Activated CD4-positive, alpha-beta T cell treated with anti-CD3 and anti-CD28 coated beads, Interleukin-2, amount 10 ng/mL, durations not matched to agents 24 days and 14 days (primary cell): Measurements from ENCODE around the gene PRR7. TPM values are rescaled to one million over a fixed set of nuclear protein-coding genes. Genes with fewer than 3 reads are reported as not detected.

Experiments used
- DNase-seq: peaks from one replicate; pipeline ENCODE4 v3.0.0; 2022
- H3K27ac Mint-ChIP-seq: one replicate; pipeline ENCODE4 v1.8.0; 2022; ENCODE audit warnings: mild to moderate bottlenecking, mixed read lengths
- H3K27me3 Mint-ChIP-seq: one replicate; pipeline ENCODE4 v1.8.0; 2022; ENCODE audit warnings: mixed read lengths
- H3K36me3 Mint-ChIP-seq: one replicate; pipeline ENCODE4 v1.8.0; 2022; ENCODE audit warnings: low read depth, mild to moderate bottlenecking, mixed read lengths
- H3K4me1 Mint-ChIP-seq: one replicate; pipeline ENCODE4 v1.8.0; 2021; ENCODE audit warnings: mixed read lengths
- H3K4me3 Mint-ChIP-seq: one replicate; pipeline ENCODE4 v1.8.0; 2022; ENCODE audit warnings: mild to moderate bottlenecking, moderate library complexity, mixed read lengths
- H3K9me3 Mint-ChIP-seq: one replicate; pipeline ENCODE4 v1.8.0; 2021; ENCODE audit warnings: mixed read lengths
- intact Hi-C: fragments of 100-400 bp; cut with micrococcal nuclease; formaldehyde crosslinking; loops from one replicate; pipeline ENCODE4 v1.15.1; 2023
- total RNA-seq: library from RNA; stranded (reverse); gene quantifications from 2 replicates; pipeline ENCODE4 v1.2.3, GENCODE V29; 2022

Gene PRR7
- total RNA-seq, 1 donor from 2014 or later: 13.6 TPM

DNA sequence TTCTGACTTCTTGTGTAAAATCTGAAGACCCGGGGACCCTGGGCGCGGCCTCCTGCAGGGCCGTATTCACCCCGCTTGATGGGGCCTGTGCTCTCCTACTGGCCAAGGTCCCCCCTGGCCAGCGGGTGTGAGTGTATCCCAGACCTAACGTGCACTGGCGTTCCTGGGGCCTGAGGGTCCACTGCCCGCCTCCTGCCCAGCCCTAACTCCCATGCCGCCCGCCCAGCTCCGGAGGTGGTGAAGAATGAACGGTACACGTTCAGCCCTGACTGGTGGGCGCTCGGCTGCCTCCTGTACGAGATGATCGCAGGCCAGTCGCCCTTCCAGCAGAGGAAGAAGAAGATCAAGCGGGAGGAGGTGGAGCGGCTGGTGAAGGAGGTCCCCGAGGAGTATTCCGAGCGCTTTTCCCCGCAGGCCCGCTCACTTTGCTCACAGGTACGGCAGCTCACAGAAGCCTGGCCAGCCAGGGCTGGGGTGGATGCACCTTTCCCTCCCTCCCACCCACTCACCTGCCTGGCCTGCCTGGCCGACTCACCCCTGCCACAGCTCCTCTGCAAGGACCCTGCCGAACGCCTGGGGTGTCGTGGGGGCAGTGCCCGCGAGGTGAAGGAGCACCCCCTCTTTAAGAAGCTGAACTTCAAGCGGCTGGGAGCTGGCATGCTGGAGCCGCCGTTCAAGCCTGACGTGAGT is 10.6 kb upstream of the PRR7 start:
- H3K27me3 Mint-ChIP-seq: no peaks in the 10 kb centered on the region
- H3K27ac Mint-ChIP-seq: no peak overlapping the region
- no peak for DNase-seq
- intact Hi-C loops: no loop called here
- H3K9me3 Mint-ChIP-seq: no peaks in the 10 kb centered on the region
- peaks cover 74% of the 10 kb centered on the region for H3K36me3 Mint-ChIP-seq
- H3K4me3 Mint-ChIP-seq: no peak overlapping the region
- peaks cover 43% of the 10 kb centered on the region for H3K4me1 Mint-ChIP-seq

DNA sequence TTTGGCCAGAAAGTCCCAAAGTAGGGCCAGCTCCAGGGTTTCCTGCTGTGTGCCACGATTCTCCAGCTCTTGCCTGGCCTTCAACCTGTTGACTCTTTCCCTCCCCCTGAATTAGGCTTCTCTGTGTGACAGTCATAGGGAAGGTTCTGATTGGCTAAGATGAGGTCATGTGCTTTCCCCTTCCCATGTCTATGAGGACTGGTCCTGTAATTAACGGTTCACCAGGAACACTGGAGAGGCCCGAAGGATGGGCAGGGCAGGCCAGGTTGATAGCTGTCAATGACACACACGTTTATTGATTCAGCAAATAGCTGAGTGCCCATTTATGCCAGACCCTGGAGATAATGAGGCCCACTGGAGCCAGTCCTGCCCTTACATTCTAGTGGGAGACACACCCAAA is 9.0 kb upstream of the PRR7 start:
- Mint-ChIP-seq H3K4me3 (no peak overlapping the region), H3K27me3 (no peaks in the 10 kb centered on the region), H3K36me3 (peaks cover 74% of the 10 kb centered on the region), H3K4me1 (peaks cover 35% of the 10 kb centered on the region), H3K9me3 (no peaks in the 10 kb centered on the region), H3K27ac (no peak overlapping the region)
- intact Hi-C loops: no loop called here
- no peak for DNase-seq

DNA sequence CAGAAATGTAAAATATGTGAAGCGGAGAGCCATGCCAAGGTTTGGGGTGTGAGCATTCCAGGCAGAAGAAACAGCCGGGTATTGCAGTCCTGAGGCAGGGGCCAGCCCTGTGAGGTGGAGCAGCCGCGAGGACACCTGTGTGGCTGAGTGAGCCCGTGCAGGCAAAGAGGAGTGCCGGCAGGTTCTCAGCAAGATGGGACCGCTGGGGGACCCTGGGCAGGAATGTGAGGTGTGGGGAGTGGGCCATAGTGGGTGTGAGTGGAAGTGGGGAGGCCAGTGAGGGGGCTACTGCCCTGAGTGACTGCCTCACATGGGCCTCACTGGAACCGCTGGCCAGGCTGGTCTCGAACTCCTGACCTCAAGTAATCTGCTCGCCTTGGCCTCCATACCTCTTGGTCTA is 8.1 kb upstream of the PRR7 start:
- H3K4me3 Mint-ChIP-seq: no peak overlapping the region
- no peak overlapping the region for H3K27ac Mint-ChIP-seq
- no peaks in the 10 kb centered on the region for H3K27me3 Mint-ChIP-seq
- H3K9me3 Mint-ChIP-seq: no peaks in the 10 kb centered on the region
- H3K4me1 Mint-ChIP-seq: peaks cover 33% of the 10 kb centered on the region
- intact Hi-C loops: no loop called here
- peaks cover 71% of the 10 kb centered on the region for H3K36me3 Mint-ChIP-seq
- no peak for DNase-seq

DNA sequence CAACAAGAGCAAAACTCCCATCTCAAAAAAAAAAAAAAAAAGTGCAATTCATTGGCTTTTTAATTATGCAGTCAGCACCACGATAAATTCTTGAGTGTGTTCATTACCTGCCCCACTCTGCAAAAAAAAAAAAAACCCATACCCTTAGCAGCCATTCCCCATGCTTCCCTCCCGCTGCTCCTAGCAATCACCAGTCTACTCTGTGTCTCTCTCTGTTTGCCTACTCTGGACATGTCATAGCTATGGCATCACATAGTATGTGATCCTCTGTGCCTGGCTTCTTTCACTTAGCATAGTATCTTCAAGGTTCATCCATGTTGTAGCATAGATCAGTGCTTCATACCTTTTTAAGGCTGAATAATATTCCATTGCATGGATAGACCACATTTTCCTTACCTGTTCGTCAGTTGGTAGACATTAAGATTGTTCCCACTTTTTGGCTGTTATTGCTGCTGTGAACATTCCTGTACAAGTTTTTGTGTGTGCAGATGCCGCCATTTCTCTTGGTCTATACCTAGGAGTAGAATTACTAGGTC is 7.0 kb upstream of the PRR7 start:
- no peak overlapping the region for H3K27ac Mint-ChIP-seq
- H3K4me1 Mint-ChIP-seq: peaks cover 32% of the 10 kb centered on the region
- H3K27me3 Mint-ChIP-seq: no peaks in the 10 kb centered on the region
- H3K9me3 Mint-ChIP-seq: no peaks in the 10 kb centered on the region
- H3K4me3 Mint-ChIP-seq: no peak overlapping the region
- H3K36me3 Mint-ChIP-seq: peaks cover 62% of the 10 kb centered on the region
- DNase-seq: no peak
- intact Hi-C loops: no loop called here

DNA sequence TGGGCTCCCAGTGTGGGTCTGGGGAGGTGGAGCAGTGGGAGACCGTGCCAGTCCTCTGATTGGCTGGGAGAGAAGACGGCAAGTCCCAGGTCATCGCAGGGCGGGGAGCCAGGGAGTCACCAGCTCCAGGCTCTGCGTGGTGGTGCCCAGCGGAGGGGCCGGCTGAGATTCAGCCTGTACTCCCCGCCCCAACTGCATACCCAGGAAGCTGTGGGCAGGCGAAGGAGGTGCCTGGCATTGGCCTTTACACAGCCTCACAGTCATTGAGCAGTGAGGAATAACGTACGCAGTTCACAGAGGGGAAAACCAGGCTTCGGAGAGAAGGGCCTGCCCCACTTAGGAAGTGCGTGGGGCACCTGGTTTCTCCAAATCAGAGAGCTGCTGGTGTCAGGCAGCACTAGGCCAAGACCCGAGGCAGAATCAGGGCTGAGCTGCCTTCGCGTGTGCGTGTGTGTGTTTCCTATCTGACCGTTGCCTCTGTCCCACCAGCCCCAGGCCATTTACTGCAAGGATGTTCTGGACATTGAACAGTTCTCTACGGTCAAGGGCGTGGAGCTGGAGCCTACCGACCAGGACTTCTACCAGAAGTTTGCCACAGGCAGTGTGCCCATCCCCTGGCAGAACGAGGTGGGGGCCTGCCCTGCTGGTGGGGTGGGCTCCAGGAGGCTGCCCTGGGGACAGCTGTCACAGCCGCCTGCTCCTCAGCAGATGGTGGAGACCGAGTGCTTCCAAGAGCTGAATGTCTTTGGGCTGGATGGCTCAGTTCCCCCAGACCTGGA is 6.2 kb upstream of the PRR7 start:
- H3K4me3 Mint-ChIP-seq: no peak overlapping the region
- H3K36me3 Mint-ChIP-seq: peaks cover 58% of the 10 kb centered on the region
- H3K4me1 Mint-ChIP-seq: peaks cover 39% of the 10 kb centered on the region
- peak overlapping the region; percentile 34 for H3K27ac Mint-ChIP-seq
- intact Hi-C loops: no loop called here
- DNase-seq: no peak
- no peaks in the 10 kb centered on the region for H3K27me3 Mint-ChIP-seq
- no peaks in the 10 kb centered on the region for H3K9me3 Mint-ChIP-seq

DNA sequence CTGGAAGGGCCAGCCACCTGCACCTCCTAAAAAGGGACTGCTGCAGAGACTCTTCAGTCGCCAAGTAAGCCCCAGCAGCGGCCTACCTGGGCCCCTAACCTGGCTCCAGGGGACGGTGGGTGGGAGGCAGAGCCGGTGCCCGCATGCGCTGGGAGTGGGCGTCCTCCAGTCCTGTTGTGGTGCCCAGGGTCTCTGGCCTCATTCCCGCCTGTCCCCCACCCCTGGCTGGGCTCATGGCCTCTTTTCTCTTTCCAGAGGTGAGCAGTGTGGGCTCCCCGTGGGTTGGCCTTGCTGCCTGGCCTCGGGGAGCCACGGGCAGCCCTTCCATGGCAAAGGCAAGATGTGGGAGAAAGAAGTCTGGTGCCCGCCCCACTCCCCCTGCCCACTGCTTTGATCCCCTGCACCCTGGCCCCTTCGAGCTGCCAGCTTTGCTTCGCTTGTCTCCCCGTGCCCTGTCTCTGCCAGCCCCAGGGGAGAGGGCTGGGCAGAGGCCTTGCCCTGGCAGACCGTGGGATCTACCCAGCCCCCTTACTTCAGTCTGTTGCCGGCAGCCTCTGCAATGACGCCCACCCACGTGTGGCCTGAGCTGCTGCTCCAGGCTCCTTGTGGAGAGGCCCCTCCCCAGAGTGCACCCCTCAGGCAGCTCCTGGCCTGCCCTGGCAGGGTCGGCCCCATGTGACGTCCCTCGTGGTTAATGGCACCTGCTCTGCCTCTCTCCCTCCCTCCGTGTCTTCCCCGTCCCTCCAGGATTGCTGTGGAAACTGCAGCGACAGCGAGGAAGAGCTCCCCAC is 5.4 kb upstream of the PRR7 start:
- peaks cover 52% of the 10 kb centered on the region for H3K36me3 Mint-ChIP-seq
- intact Hi-C loops: no loop called here
- H3K9me3 Mint-ChIP-seq: no peaks in the 10 kb centered on the region
- peaks cover 46% of the 10 kb centered on the region for H3K4me1 Mint-ChIP-seq
- no peak overlapping the region for H3K4me3 Mint-ChIP-seq
- peak overlapping the region; percentile 48 for H3K27ac Mint-ChIP-seq
- H3K27me3 Mint-ChIP-seq: no peaks in the 10 kb centered on the region
- no peak for DNase-seq

DNA sequence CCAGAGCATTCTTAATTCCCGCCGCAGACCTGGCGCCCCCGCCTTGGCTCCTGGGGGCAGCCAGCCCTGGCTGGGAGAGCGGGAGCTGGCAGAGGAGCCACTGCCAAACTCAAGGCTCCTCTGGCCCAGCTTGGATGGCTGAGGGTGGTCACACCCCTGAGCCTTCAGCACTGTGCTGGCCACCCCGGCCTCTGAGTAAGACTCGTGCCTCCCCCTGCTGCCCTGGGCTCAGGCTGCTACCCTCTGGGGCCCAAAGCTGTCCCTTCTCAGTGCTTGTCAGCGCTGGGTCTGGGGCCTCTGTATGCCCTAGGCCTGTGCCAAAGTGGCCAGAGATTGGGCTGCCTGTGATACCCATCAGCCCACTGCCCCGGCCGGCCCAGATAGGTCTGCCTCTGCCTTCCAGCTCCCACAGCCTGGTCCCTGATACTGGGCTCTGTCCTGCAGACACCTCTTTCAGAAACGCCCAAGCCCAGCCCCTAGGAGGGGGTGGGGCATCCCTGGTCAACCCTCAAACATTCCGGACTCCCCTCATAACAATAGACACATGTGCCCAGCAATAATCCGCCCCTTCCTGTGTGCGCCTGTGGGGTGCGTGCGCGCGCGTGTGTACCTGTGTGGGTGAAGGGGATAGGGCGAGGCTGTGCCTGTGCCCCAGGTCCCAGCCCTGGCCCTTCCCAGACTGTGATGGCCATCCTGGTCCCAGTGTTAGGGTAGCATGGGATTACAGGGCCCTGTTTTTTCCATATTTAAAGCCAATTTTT is 4.4 kb upstream of the PRR7 start:
- H3K9me3 Mint-ChIP-seq: no peaks in the 10 kb centered on the region
- H3K27ac Mint-ChIP-seq: no peak overlapping the region
- H3K36me3 Mint-ChIP-seq: peaks cover 42% of the 10 kb centered on the region
- DNase-seq: no peak
- H3K4me1 Mint-ChIP-seq: peaks cover 42% of the 10 kb centered on the region
- H3K4me3 Mint-ChIP-seq: no peak overlapping the region
- no peaks in the 10 kb centered on the region for H3K27me3 Mint-ChIP-seq
- intact Hi-C loops: no loop called here

DNA sequence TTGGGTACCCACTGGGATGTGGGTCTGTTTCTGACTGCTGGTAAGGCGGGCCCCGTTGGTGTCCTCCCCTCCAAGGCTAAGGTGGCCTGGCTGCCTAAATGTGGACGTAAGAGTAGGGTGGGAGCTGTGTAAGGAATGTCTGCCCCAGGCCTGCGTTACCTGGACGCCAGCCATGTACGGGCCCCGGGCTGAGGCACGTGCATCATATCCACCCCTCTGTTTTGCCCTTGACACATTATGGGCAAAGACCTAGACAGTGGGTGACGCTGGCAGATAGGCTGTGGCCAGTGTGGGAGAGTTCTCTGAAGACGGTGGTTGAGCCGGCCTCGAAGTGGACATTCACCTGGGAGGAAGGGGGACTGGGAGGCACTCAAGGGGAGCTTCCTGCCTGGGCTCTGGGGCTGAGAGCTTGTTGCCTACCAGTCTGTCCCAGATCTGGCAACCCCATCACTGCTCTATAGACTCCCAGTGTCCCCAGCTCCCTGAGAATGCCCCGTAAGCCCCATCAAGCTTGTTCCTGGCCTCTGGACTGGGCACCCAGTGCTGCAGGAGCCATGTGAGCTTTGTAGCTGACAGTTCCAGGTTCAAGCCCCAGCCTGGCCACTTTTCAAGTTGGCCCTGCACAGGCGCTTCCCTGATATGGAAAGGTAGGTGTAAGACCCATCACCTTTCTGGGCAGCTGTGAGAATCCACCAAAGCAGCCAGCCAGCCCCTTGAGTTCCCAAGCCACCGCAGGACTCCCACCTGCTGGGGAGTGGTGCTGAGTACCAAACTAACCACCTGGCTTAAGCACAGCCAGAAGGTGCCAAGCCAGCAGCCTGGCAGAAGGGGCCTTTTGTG is 3.2 kb upstream of the PRR7 start:
- DNase-seq: no peak
- peaks cover 6% of the 10 kb centered on the region for H3K27me3 Mint-ChIP-seq
- peaks cover 44% of the 10 kb centered on the region for H3K4me1 Mint-ChIP-seq
- H3K36me3 Mint-ChIP-seq: peaks cover 31% of the 10 kb centered on the region
- H3K4me3 Mint-ChIP-seq: peak overlapping the region; percentile 41
- intact Hi-C loops: no loop called here
- no peaks in the 10 kb centered on the region for H3K9me3 Mint-ChIP-seq
- H3K27ac Mint-ChIP-seq: no peak overlapping the region

DNA sequence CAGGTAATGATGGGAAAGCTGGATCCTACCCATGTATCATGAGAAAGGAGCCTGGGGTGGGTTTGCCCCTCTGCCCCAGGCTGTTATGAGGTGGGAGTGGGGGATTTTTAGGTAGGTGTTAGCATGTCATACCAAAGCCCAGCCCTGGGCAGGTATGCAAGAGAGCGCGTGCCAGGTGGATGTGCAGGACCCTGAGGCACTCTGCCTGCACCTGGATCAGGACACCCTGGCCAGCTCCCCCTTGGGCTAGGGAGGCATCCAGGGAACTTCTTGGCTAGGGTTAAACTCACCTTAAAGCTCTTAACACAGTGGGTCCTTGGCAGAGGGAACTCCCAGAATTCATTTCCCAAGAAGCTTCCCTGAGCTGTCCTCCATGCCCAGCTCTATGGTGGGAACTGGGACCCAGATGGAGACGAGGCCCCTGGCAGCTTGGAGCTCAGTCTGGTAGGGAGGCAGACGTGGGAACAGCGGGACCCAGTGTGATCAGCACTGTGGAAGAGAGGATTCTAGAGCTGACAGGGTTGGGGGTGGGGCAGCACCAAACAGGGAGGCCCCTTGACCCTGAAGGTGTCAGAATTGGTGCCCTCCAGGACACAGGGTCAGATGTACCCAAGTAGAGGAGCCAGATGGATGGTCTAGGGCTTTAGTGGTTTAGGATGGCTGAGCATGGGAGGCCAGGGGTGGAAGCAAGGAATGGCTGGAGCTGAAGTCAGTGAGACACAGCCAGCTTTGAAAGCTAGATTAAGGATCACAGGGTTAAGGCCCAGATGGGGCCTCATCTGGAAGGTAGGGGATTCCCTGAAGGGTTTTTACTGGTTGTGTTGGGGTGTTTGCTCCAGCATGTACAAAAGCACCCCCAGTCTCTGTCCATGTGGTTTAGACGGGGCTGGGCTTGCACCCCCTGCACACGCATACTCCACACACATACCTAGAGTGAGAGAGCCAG is 2.2 kb upstream of the PRR7 start:
- Mint-ChIP-seq H3K27ac (peak overlapping the region; percentile 87), H3K4me3 (peak overlapping the region; percentile 81), H3K4me1 (peaks cover 43% of the 10 kb centered on the region), H3K9me3 (no peaks in the 10 kb centered on the region), H3K36me3 (peaks cover 24% of the 10 kb centered on the region), H3K27me3 (peaks cover 9% of the 10 kb centered on the region)
- DNase-seq: no peak
- intact Hi-C loops: no loop called here

DNA sequence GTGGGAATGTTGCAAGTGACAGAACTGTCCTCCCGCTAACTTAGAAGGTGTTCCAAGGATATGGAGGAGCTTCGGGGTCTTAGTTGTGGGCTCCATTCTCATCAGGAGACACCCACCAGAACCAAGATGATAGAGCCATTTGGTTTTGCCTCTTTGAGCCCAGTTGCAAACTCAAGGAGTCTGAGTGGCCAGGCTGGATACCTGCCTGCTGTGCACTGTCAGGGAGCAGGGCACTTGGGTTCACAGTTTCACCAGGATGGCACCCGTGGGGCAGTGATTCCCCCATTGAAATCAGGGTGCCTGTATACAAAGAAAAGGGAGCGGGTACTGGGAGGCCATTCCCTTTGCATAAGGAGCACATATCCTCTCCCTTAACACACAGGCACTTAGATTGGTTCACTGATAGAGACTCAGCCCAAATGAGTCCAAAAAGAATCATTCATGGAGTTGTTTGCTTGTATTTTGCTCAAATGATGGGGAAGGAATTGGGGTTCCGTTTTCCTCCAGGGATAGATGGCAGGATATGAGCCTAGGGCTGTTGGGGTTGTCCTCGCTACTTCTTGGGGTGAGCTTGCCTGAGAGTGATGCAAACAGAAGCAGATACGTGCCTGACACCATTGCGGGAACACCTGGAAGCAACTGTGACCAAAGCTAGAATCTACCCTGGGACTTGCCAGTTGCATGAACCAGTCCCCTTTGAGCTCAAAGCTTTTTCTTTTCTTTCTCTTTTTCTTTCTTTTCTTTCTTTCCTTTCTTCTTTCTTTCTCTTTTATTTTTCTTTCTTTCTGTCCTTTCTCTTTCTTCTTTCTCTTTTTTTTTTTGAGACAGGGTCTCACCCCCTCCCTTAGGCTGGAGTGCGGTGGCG is 1.3 kb upstream of the PRR7 start:
- intact Hi-C loops: no loop called here
- peaks cover 36% of the 10 kb centered on the region for H3K4me1 Mint-ChIP-seq

DNA sequence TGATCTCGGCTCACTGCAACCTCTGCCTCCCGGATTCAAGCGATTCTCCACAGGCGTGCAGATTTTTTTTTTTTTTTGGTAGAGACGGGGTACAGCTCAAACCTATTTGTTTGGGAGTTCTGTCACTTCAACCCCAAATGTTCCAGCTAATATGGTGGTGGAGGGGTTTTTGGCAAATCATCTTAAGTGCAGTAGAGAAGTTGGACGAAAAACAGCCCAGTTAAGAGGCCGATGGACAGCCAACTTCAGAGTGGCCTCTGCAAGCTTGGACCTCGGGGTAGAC is 756 bp upstream of the PRR7 start:
- no peaks in the 10 kb centered on the region for H3K9me3 Mint-ChIP-seq
- intact Hi-C loops: loop anchor here (1.0 kb wide), 1 partner anchor 17 kb away; no protein-coding TSS in a partner anchor
- no peak for DNase-seq
- H3K4me1 Mint-ChIP-seq: peaks cover 35% of the 10 kb centered on the region
- peaks cover 9% of the 10 kb centered on the region for H3K27me3 Mint-ChIP-seq
- peak overlapping the region; percentile 87 for H3K27ac Mint-ChIP-seq
- peak overlapping the region; percentile 81 for H3K4me3 Mint-ChIP-seq
- H3K36me3 Mint-ChIP-seq: peaks cover 11% of the 10 kb centered on the region

More for the DNA sequence above, 1.3 kb upstream of the PRR7 start:
- Mint-ChIP-seq H3K9me3 (no peaks in the 10 kb centered on the region), H3K4me3 (peak overlapping the region; percentile 81), H3K36me3 (peaks cover 15% of the 10 kb centered on the region), H3K27me3 (peaks cover 9% of the 10 kb centered on the region), H3K27ac (peak overlapping the region; percentile 87)
- peak; percentile 78 for DNase-seq
